ENCODE results near the gene CCNG1. TPM values are rescaled to one million over a fixed set of nuclear protein-coding genes. Genes with fewer than 3 reads are reported as not detected.
"Not testable (repeated sequence)": the region's sequence is repeated elsewhere in the genome, so short reads cannot be mapped to it uniquely, and the experiment has no call there.

CCNG1 gene
- total RNA-seq, 4 donors from 2014 or later: 83.5 to 210 (median 141) TPM

- H3K27ac ChIP-seq: no peak overlapping the region
- no peaks in the 10 kb centered on the region for H3K4me1 ChIP-seq
- no peak for DNase-seq
- H3K9me3 ChIP-seq: no peaks in the 10 kb centered on the region
- no peaks in the 10 kb centered on the region for H3K36me3 ChIP-seq
- no peaks in the 10 kb centered on the region for H3K27me3 ChIP-seq
- TF ChIP-seq POLR2A (IDR thresholded peaks at IDR 0.05) (no peak), CTCF (IDR thresholded peaks at IDR 0.05) (no peak)
- H3K4me3 ChIP-seq: no peak overlapping the region
- intact Hi-C loops (cut with DNase I; ENCODE audit: low total_unique reads): no loop called here
These were observed 11.1 kb downstream of the CCNG1 start for GRCh38 chr5:163448491-163448890.

- TF ChIP-seq CTCF (IDR thresholded peaks at IDR 0.05) (no peak), POLR2A (IDR thresholded peaks at IDR 0.05) (no peak)
- intact Hi-C loops (cut with DNase I; ENCODE audit: low total_unique reads): no loop called here
- no peaks in the 10 kb centered on the region for H3K36me3 ChIP-seq
These were observed 14.1 kb downstream of the CCNG1 start for GRCh38 chr5:163451489-163451888.

GRCh38 chr5:163453705-163454104 is 16.3 kb downstream of the CCNG1 start:
- H3K4me3 ChIP-seq: no peak overlapping the region
- peaks cover 0 to 6% of the 10 kb centered on the region in 2 donors for H3K4me1 ChIP-seq
- H3K27me3 ChIP-seq: no peaks in the 10 kb centered on the region
- no peaks in the 10 kb centered on the region for H3K9me3 ChIP-seq
- no peak overlapping the region for H3K27ac ChIP-seq
- no peaks in the 10 kb centered on the region for H3K36me3 ChIP-seq
- intact Hi-C loops (cut with DNase I; ENCODE audit: low total_unique reads): no loop called here
- TF ChIP-seq CTCF (IDR thresholded peaks at IDR 0.05) (no peak), POLR2A (IDR thresholded peaks at IDR 0.05) (no peak)
- DNase-seq: no peak

More at GRCh38 chr5:163451489-163451888, 14.1 kb downstream of the CCNG1 start:
- H3K4me1 ChIP-seq: no peaks in the 10 kb centered on the region
- H3K4me3 ChIP-seq: no peak overlapping the region
- no peaks in the 10 kb centered on the region for H3K27me3 ChIP-seq
- H3K27ac ChIP-seq: no peak overlapping the region
- H3K9me3 ChIP-seq: no peaks in the 10 kb centered on the region
- no peak for DNase-seq

DNA sequence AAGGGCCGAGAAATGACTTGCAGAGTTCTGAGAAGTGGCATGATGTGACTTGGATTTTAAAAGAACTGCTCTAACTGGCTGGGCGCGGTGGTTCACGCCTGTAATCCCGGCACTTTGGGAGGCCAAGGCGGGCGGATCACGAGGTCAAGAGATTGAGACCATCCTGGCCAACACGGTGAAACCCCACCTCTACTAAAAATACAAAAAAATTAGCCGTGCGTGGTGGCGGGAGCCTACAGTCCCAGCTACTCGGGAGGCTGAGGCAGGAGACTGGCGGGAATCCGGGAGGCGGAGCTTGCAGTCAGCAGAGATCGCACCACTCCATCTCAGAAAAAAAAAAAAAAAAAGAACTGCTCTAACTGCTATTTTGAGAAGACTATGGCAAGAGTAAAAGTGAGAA is 18.0 kb downstream of the CCNG1 start:
- H3K36me3 ChIP-seq: not testable (repeated sequence)

GRCh38 chr5:163456029-163456589 is 18.7 kb downstream of the CCNG1 start:
- H3K9me3 ChIP-seq: no peaks in the 10 kb centered on the region
- DNase-seq: no peak
- H3K36me3 ChIP-seq: no peaks in the 10 kb centered on the region
- peaks cover 4 to 9% of the 10 kb centered on the region in 2 donors for H3K4me1 ChIP-seq
- H3K27ac ChIP-seq: no peak overlapping the region
- no peaks in the 10 kb centered on the region for H3K27me3 ChIP-seq
- TF ChIP-seq POLR2A (IDR thresholded peaks at IDR 0.05) (no peak), CTCF (IDR thresholded peaks at IDR 0.05) (no peak)
- intact Hi-C loops (cut with DNase I; ENCODE audit: low total_unique reads): no loop called here
- H3K4me3 ChIP-seq: no peak overlapping the region

More for the DNA sequence above, 18.0 kb downstream of the CCNG1 start:
- H3K27me3 ChIP-seq; DNase-seq; H3K4me1 ChIP-seq; H3K27ac ChIP-seq; H3K9me3 ChIP-seq; intact Hi-C loops (cut with DNase I; ENCODE audit: low total_unique reads); H3K4me3 ChIP-seq: not testable (repeated sequence)

- TF ChIP-seq CTCF (IDR thresholded peaks at IDR 0.05): no peak
- TF ChIP-seq POLR2A (IDR thresholded peaks at IDR 0.05): no peak
- Histone ChIP-seq H3K36me3 (no peaks in the 10 kb centered on the region), H3K9me3 (no peaks in the 10 kb centered on the region), H3K4me3 (no peak overlapping the region), H3K27ac (no peak overlapping the region), H3K4me1 (peaks cover 7 to 9% of the 10 kb centered on the region in 2 donors), H3K27me3 (no peaks in the 10 kb centered on the region)
- intact Hi-C loops (cut with DNase I; ENCODE audit: low total_unique reads): no loop called here
- DNase-seq: no peak
These were observed 19.4 kb downstream of the CCNG1 start for GRCh38 chr5:163456840-163457239.
